Ramos (cell line): ENCODE measurements around the gene PLXNB2.

Source experiments
- in situ Hi-C: fragments of 300-500 bp; cut with MboI; formaldehyde crosslinking; loops from one replicate; pipeline ENCODE4 v1.14.3; 2022; ENCODE audit warnings: low sequenced_read_pairs; ENCODE audit not compliant: unreplicated experiment

PLXNB2 gene

GRCh38 chr22:50300620-50301257, 6.7 kb downstream of the PLXNB2 start:
- in situ Hi-C loops: no loop called here

- in situ Hi-C loops: no loop called here
Measured at GRCh38 chr22:50299785-50300619, 7.4 kb downstream of the PLXNB2 start.

GRCh38 chr22:50298937-50299784, 8.3 kb downstream of the PLXNB2 start:
- in situ Hi-C loops: no loop called here

- in situ Hi-C loops: no loop called here
Measured at GRCh38 chr22:50298266-50298637, 9.2 kb downstream of the PLXNB2 start.

- in situ Hi-C loops: no loop called here
Measured at GRCh38 chr22:50297510-50298265, 9.8 kb downstream of the PLXNB2 start.

GRCh38 chr22:50296658-50297490, 10.6 kb downstream of the PLXNB2 start:
- in situ Hi-C loops: no loop called here

- in situ Hi-C loops: no loop called here
Measured at GRCh38 chr22:50294319-50294656, 13.2 kb downstream of the PLXNB2 start.

GRCh38 chr22:50293441-50294318, 13.8 kb downstream of the PLXNB2 start:
- in situ Hi-C loops: no loop called here

- in situ Hi-C loops: no loop called here
Measured at GRCh38 chr22:50292643-50293440, 14.6 kb downstream of the PLXNB2 start.

GRCh38 chr22:50289942-50290630, 17.4 kb downstream of the PLXNB2 start:
- in situ Hi-C loops: no loop called here

GRCh38 chr22:50289151-50289941, 18.1 kb downstream of the PLXNB2 start:
- in situ Hi-C loops: no loop called here

GRCh38 chr22:50287731-50288130, 19.7 kb downstream of the PLXNB2 start:
- in situ Hi-C loops: no loop called here

- in situ Hi-C loops: no loop called here
Measured at GRCh38 chr22:50286701-50287318, 20.6 kb downstream of the PLXNB2 start.

- in situ Hi-C loops: no loop called here
Measured at GRCh38 chr22:50286275-50286674, 21.2 kb downstream of the PLXNB2 start.

GRCh38 chr22:50285568-50286229, 21.7 kb downstream of the PLXNB2 start:
- in situ Hi-C loops: no loop called here
